DMS53 treated with DMSO at 0.1 percent for 48 hours (cell line): ENCODE data around the gene PHACTR1.
"Not testable (repeated sequence)": the region's sequence is repeated elsewhere in the genome, so short reads cannot be mapped to it uniquely, and the experiment has no call there.

ENCODE experiments used
- DNase-seq: peaks from one replicate; lab custom pipeline; 2025; ENCODE audit not compliant: unreplicated experiment; lab: John Stamatoyannopoulos, UW

The PHACTR1 gene

GRCh38 chr6:12716298-12716916 is at the start of gene PHACTR1:
TSS of gene PHACTR1 (plus strand) at chr6:12716767.
- DNase-seq, result no peak

GRCh38 chr6:12666886-12667285 is 49.7 kb upstream of the PHACTR1 start:
- no peak for DNase-seq

DNA sequence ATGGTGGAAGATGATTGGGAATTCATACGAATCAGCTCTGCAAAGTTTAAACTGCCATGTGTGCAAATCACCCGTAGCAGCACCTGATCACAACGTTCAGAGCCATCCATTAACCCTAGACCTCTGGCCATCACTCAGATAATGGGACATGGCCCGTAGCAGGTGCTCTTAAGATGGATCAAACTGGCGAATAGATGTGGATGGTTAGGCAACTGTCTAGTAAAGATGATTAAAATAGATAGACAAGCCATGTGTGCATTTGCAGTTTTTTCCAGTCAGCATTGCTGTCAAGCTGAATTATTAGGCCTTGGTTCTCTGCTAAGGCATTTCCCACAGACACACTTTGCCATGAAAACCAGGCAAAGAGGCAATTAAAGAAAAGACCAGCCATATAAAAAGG is 40.6 kb upstream of the PHACTR1 start:
- no peak for DNase-seq

- DNase-seq, result no peak
These were observed 37.2 kb upstream of the PHACTR1 start for GRCh38 chr6:12679341-12679740.

DNA sequence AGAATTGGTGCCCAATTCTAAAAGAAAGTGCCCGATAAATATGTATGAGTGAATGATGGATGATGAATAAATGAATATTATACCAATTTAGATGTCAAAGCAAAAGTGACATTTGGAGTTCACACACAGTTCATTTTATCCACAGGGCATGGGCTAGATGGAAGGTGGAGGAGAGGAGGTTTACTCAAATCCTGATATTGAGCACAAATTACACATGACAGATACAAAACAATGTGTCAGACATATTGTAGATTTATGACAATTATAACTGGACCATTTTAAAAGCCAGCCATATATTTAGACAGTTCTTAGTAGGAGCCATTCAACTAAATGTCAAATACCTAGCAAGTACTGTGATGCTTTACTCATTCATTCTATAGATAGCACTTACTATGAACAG is 23.4 kb upstream of the PHACTR1 start:
- DNase-seq, result no peak

- no peak for DNase-seq
These were observed 18.3 kb upstream of the PHACTR1 start for GRCh38 chr6:12698298-12698697.

DNA sequence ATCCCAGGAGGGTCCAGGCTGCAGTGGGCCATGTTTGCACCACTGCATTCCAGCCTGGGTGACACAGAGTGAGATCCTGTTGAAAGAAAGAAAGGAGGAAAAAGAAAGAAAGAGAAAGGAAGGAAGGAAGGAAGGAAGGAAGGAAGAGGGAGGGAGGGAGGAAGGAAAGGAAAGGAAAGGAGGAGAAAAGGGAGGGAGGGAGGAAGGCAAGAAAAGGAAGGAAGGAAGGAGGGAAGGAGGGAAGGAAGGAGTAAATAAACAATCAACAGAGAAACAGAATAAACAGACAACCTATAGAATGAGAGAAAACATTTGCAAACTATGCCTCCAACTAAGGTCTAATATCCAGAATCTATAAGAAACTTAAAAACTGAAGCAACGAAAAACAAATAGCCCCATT is 11.6 kb upstream of the PHACTR1 start:
- no peak for DNase-seq

GRCh38 chr6:12709116-12709515 is 7.5 kb upstream of the PHACTR1 start:
- no peak for DNase-seq

DNA sequence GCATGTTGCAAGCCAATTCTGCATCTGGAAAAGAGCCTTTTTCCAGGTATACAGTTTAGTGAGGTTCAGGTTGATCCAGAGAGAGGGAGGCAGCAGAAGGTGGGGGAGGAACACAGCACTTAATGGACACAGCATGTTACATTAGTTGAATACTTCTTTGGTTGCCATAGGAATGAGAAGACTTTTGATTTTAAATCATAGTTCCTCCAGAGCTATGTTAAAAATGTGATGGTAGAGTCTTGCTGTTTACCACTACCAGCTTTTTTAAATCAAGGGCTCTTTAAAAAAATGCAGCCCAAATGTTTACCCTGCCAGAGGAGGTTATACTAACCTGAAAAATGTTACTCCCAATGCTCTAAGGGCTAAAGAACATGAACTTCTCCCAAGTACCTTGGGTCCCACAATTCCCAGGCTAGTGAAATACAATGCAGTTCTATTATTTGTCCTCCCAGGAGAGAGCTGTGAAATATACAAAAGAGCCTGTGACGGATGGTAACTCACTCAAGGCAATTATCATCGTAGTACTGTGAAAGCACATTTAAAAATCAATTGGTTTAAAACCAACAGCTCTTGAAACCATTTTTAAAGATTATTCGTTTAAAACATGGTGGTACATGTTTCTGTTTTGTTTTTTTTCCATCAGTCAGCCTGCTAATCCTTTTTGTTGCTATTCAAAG is 6.9 kb upstream of the PHACTR1 start:
- no peak for DNase-seq

GRCh38 chr6:12710921-12711320 is 5.6 kb upstream of the PHACTR1 start:
- no peak for DNase-seq

DNA sequence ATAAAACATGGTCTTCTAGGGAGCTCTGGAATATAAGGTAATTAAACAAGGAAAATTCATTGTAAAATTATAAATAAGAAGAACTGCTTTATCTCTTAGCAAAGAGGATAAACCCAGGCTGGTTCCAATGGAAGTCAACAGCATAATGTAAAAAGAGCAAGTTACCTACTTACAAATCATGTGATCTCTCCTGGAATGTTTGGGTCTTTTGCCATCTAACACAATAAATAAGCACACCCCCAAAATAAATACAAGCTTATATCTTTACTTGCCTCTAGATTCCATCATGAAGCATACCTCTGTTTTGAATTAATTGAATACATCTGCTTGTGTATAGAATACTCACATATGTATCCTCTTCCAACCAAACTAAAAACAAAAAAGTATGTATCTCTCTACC is 2.5 kb upstream of the PHACTR1 start:
- DNase-seq, result no peak

- no peak for DNase-seq
These were observed 1.1 kb upstream of the PHACTR1 start for GRCh38 chr6:12715437-12715836.

DNA sequence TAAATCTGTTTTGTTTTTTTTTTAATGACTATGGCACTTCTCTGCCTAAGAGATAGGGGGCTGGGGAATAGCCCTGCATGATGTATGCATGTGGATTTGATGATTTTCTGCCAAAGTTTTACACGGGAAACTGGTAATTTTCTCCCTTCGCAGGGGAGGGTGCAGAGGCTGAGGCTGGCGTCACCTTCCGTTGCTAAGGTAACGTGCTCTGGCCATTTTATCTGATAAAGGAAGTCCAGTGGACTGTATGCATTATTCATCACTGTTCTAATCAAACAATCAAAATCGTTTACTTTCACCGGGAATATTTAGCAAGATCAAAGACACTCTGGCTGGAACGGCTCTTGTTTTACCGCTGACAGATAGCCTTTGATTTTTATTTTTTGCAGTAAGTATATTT is 789 bp downstream of the PHACTR1 start:
- peak; percentile 3 for DNase-seq

DNA sequence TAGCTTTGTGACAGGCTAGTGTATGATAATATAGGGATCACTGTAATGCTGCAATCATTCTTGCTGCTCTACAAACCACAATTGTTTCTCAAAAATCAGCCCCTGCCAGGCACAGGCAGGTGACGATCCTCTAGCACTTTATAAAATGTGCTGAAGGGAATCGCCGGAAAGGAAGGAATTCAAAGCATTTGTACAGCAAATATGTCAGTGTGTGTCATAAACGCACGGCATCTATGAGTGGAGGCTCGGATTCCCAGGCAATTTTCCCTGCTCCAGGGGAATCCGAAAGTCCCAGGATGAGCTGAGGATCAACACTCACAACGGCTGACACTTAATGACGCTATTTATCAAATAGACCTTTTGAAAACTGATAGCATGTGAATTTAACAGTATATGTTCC is 1.4 kb downstream of the PHACTR1 start:
- no peak for DNase-seq

- DNase-seq, result no peak
These were observed 2.5 kb downstream of the PHACTR1 start for GRCh38 chr6:12719017-12719416.

DNA sequence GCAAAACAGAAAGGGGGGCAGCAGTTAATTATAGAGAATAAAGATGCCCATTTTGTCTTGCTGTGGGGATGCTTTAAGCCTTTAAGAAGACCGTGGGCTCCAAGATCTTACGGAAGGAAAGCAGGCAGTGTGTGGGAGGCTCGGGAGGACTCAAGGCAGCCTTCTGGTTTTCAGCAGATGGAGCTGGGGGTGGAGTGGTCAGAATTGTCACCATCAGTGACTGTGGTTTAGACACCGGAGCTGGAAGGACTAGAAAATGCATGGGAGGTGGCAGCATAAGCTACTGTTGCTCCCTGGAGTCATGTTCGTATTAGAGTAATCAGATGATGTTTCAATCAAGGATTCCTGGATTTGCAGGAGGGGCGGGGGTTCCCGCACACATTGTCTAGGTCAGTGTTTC is 3.7 kb downstream of the PHACTR1 start:
- DNase-seq, result no peak

DNA sequence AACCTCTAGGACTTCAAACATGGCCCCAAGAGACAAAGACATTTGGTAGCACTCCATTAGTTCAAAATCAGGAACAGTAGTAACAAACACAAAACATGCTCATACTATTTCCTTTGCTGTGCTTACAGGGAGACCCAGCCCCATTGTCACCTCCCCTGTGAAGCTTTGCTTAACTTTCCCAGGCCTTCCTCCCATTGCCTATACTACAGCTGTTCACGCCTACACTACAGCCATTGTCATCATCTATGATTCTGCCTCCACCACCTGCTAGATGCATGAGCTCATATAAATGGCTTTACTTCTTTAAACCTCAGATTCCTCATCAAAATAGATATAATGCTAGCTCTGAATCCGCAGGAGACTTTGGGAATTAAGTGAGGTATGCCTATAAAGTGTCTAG is 8.7 kb downstream of the PHACTR1 start:
- no peak for DNase-seq

- no peak for DNase-seq
These were observed 12.9 kb downstream of the PHACTR1 start for GRCh38 chr6:12729467-12729866.

DNA sequence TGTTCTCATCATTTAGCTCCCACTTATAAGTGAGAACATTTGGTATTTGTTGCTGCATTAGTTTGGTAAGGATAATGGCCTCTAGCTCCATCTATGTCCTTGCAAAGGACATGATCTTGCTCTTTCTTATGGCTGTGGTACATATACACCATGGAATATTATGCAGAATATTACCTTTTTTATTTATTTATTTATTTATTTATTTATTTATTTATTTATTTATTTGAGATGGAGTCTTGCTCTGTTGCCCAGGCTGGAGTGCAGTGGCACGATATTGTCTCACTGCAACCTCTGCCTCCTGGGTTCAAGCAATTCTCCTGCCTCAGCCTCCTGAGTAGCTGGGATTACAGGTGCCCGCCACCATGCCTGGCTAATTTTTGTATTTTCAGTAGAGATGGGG is 14.2 kb downstream of the PHACTR1 start:
- not testable (repeated sequence) for DNase-seq

DNA sequence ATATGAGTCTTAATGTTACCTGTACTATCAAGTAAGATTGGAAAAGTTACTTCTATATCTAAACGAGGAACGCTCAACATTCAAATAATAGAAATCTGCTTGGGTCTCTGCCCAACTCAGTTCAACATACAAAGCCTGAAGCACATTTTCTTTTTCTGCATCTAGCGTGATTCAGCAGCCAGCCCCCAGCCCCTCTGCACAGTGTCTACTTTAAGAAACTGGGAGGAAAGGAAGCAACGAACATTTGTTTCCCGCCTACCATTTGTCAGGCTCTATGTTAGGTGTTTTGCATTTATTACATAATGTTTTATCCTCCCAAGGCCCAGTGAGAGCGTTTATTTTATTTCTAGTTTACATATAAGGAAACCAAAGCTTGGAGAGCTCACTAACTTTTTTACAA is 17.3 kb downstream of the PHACTR1 start:
- DNase-seq, result no peak

DNA sequence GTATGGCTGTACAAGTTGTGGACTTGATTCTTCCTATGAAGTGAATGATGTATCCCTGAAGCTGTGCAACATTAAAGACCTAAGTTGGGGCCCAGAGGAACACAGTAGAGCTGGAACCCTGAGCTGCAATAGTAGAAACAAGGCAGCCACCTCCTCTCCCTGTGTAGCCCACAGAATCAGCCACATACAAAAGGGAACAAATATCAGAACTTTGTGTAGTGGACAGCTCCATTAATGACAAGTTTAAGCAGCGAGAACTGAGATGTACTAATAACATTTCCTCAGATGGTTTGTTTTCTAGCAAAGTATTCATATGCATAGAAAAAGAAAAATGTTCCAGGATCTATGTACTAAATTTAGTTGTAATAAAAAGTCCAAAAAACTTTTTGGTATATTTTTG is 19.2 kb downstream of the PHACTR1 start:
- no peak for DNase-seq

DNA sequence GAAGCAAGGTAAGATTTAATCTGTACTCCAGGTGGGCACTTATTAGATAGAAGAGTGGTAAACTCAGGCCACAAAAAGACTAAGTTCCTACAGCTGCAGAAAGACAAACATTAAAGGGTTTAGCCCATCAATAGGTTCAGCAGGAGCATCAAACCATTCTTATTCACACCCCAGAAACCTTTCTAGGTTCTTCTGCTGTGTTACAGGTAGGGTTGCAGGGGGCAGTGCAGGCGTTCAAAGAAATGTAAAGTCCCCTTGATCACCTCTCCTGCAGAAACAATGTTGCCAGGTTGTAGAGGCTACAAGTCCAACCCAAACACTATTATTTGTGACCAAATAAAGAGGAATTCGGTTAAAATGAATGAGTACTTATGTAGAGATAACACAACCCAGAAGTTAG is 31.8 kb downstream of the PHACTR1 start:
- DNase-seq, result no peak
